Measurements from ENCODE around the gene SLC2A6.
A peak's percentile ranks its signal among the peaks of the same experiment; 100 is the strongest.

GRCh38 chr9:133463234-133463863 is 15.6 kb downstream of the SLC2A6 start:
- TF ChIP-seq CTCF (conservative IDR thresholded peaks at IDR 0.05; ENCODE audit: low read depth, low read length), result peak; percentile 40; the same call in 1 of the 2 replicates
- no peak for TF ChIP-seq EZH2 (IDR thresholded peaks at IDR 0.05; ENCODE audit: low read length, unreplicated experiment)

Measured in PC-3 (cell line).